Fibroblast of the aortic adventitia (primary cell): ENCODE data around the gene SEC23B. TPM values are rescaled to one million over a fixed set of nuclear protein-coding genes. Genes with fewer than 3 reads are reported as not detected.
A peak's percentile ranks its signal among the peaks of the same experiment; 100 is the strongest.
"Not testable (repeated sequence)": the region's sequence is repeated elsewhere in the genome, so short reads cannot be mapped to it uniquely, and the experiment has no call there.

Experiments
- DNase-seq: peaks from one replicate; pipeline ENCODE4 v3.0.0-alpha.2; 2010; ENCODE audit warnings: low read depth
- H3K4me3 ChIP-seq: 2 replicates; pipeline ENCODE4 v1.5.1; 2011; ENCODE audit warnings: low read depth, mild to moderate bottlenecking, control low read depth, low read length, moderate library complexity
- total RNA-seq: library from RNA; depleted of rRNA; stranded (reverse); fragments of >200 nt; gene quantifications from 2 replicates; pipeline ENCODE4 v1.2.3, GENCODE V29; 2012; ENCODE audit warnings: low replicate concordance
- TF ChIP-seq, protein P1 (sequence below): IDR thresholded peaks from 2 replicates; pipeline ENCODE4 v1.5.1; 2011; ENCODE audit warnings: mild to moderate bottlenecking, low read length, control low read depth, inconsistent platforms; ENCODE audit not compliant: insufficient read depth

Gene SEC23B
- total RNA-seq, 1 donor, result 45.6 TPM

DNA sequence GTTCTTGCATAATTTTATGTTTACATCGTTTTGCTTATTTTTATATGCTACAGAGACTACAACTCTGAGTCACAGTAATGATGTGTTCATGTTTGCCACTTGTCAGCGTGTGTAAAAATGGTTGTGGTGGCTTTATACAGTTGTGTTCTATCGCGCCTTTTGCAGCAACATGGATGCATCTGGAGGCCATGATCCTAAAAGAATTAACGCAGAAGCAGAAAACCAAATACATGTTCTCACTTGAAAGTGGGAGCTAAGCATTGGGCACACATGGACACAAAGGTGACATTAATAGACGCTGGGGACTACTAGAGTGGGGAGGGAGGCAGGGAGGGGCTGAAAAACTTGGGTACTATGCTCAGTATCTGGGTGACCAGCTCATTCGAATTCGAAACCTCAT is 996 bp upstream of the SEC23B start:
- no peak for DNase-seq
- H3K4me3 ChIP-seq, result peak overlapping the region; percentile 96
- TF ChIP-seq, protein P1, sequence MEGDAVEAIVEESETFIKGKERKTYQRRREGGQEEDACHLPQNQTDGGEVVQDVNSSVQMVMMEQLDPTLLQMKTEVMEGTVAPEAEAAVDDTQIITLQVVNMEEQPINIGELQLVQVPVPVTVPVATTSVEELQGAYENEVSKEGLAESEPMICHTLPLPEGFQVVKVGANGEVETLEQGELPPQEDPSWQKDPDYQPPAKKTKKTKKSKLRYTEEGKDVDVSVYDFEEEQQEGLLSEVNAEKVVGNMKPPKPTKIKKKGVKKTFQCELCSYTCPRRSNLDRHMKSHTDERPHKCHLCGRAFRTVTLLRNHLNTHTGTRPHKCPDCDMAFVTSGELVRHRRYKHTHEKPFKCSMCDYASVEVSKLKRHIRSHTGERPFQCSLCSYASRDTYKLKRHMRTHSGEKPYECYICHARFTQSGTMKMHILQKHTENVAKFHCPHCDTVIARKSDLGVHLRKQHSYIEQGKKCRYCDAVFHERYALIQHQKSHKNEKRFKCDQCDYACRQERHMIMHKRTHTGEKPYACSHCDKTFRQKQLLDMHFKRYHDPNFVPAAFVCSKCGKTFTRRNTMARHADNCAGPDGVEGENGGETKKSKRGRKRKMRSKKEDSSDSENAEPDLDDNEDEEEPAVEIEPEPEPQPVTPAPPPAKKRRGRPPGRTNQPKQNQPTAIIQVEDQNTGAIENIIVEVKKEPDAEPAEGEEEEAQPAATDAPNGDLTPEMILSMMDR, result no peak

DNA sequence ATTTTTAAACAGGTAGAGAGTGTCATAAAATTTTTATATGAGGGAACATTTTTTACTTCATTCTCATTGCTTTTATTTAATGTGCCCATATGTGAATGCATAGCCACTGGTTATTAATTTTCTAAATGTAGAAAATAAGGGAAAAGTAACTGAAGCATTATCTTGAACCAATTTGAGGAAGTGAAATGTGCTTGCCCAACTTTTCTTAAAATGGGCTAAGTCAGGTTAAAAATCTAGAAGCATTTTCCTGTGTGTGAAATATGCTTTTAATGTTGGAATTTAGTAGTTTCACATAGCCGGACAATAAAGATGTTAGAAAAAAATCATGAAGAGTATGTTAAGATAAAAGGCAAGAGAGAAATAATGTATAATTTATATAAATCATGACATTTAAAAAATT is 3.8 kb downstream of the SEC23B start:
- DNase-seq, result no peak
- TF ChIP-seq, protein P1, result no peak
- H3K4me3 ChIP-seq, result no peak overlapping the region

DNA sequence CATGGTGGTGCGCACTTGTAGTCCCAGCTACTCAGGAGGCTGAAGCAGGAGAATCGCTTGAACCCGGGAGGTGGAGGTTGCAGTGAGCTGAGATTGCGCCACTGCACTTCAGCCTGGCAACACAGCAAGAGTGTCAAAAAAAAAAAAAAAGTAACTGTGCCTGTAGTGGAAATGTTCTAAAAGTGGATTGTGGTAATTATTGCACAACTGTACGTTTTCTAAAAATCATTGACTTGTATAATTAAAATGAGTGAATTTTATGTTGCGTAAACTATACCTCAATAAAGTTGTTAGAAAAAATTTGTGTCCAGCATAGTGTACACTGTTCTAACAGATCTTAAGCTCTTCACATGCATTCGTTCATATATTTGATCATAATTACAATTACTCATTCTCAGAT is 5.5 kb downstream of the SEC23B start:
- no peak overlapping the region for H3K4me3 ChIP-seq
- no peak for DNase-seq
- TF ChIP-seq, protein P1, result no peak

DNA sequence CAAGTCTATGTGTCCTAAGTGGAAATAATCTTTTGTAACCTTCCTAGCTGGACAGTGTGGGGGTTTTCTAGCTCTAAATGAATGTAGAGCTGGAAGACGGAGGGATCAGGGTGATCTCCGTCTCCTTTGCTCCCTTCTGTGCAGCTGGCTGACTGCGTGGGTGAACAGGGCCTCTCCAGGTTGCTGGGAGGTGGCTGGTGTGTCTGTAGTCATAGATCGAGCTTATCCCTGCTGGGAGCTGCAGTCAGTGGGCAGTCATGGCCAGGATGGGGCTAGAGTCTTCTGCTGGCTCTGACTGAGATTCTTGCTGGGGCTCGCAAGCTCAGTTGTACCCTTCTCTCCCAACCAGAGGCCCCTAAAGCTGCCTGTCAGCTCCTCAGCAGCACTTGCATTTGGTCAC is 6.4 kb downstream of the SEC23B start:
- DNase-seq, result no peak
- TF ChIP-seq, protein P1, result no peak
- H3K4me3 ChIP-seq, result no peak overlapping the region

DNA sequence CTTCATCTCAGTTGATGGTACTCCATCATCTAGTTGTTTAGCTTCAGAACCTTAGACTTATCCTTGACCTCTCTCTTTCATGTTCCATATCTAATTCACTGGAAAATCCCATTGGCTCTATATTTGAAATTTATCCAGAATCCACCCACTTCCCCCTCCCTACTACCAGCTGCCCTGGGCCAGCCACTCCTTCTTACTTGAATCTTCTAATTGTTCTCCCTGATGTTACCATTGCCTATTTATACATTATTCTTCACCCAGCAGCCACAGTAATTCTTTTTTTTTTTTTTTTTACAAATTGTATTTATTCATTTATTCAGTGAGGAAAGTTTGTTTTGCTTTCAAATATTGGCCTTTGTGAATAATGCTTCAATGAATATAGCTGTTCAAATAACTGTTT is 8.2 kb downstream of the SEC23B start:
- H3K4me3 ChIP-seq, result no peak overlapping the region
- DNase-seq, result no peak
- TF ChIP-seq, protein P1, result no peak

DNA sequence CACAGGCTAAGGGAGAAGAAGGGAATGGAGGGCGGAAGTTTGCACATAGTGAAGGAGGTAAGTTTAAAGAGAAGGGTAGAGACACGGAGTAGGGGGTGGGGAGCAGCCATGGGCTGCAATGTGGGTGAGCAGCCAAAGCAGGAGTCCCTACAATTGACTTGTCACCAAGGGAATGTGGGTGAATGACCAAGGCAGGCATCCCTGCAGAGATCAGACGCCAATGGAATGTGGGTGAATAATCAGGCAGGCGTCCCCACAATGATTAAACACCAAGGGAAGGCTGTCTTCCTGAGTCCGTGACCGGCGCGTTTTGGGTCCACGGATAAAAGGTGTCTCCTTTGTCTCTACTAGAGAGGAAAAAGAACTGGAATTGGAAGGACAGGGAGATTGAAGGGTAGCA is 14.3 kb downstream of the SEC23B start:
- DNase-seq, result not testable (repeated sequence)

DNA sequence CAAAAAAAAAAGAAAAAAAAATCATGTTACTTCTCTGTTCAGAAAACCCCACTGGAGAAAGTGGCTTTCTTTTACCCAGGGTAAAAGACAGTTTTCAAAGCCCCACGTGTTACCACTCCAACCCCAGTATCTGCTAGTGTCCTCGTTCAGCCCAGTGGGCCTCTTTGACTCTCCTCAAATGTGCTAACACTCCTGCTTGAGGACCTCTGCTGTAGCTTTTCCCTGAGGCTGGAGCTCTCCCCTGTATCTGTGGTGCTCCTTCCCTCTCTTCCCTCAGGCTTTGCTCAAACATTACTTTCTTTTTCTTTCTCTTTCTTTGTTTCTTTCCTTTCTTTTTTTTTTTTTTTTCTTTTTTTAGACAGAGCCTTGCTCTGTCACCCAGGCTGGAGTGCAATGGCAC is 15.3 kb downstream of the SEC23B start:
- TF ChIP-seq, protein P1, result no peak
- no peak overlapping the region for H3K4me3 ChIP-seq
- no peak for DNase-seq

More for the DNA sequence above, 14.3 kb downstream of the SEC23B start:
- not testable (repeated sequence) for H3K4me3 ChIP-seq
